Measurements from ENCODE around the gene FAM241B.

The FAM241B gene

GRCh38 chr10:69652111-69652856, 22.2 kb downstream of the FAM241B start:
- Histone ChIP-seq H3K4me3 (ENCODE audit: severe bottlenecking) (no peak overlapping the region), H3K9me3 (ENCODE audit: severe bottlenecking) (no peaks in the 10 kb centered on the region), H3K36me3 (ENCODE audit: low read depth) (no peaks in the 10 kb centered on the region), H3K27ac (ENCODE audit: poor library complexity, severe bottlenecking) (no peak overlapping the region), H3K4me1 (ENCODE audit: insufficient read depth, poor library complexity, severe bottlenecking) (no peaks in the 10 kb centered on the region), H3K27me3 (ENCODE audit: insufficient read depth, poor library complexity, severe bottlenecking) (no peaks in the 10 kb centered on the region)
- DNase-seq (ENCODE audit: low spot score): no peak
- no peak for TF ChIP-seq CTCF (IDR thresholded peaks at IDR 0.05; ENCODE audit: poor library complexity, severe bottlenecking)
- no peak for ATAC-seq (ENCODE audit: low read depth)

- H3K27ac ChIP-seq (ENCODE audit: poor library complexity, severe bottlenecking): no peak overlapping the region
- ATAC-seq (ENCODE audit: low read depth) (no peak), DNase-seq (ENCODE audit: low spot score) (no peak)
- H3K4me1 ChIP-seq (ENCODE audit: insufficient read depth, poor library complexity, severe bottlenecking): no peaks in the 10 kb centered on the region
- H3K36me3 ChIP-seq (ENCODE audit: low read depth): no peaks in the 10 kb centered on the region
- H3K27me3 ChIP-seq (ENCODE audit: insufficient read depth, poor library complexity, severe bottlenecking): no peaks in the 10 kb centered on the region
- no peak overlapping the region for H3K4me3 ChIP-seq (ENCODE audit: severe bottlenecking)
- H3K9me3 ChIP-seq (ENCODE audit: severe bottlenecking): no peaks in the 10 kb centered on the region
- no peak for TF ChIP-seq CTCF (IDR thresholded peaks at IDR 0.05; ENCODE audit: poor library complexity, severe bottlenecking)
Measured at GRCh38 chr10:69652857-69653199, 22.8 kb downstream of the FAM241B start.

GRCh38 chr10:69653561-69653960, 23.5 kb downstream of the FAM241B start:
- ATAC-seq (ENCODE audit: low read depth): no peak
- Histone ChIP-seq H3K4me3 (ENCODE audit: severe bottlenecking) (no peak overlapping the region), H3K27ac (ENCODE audit: poor library complexity, severe bottlenecking) (no peak overlapping the region), H3K27me3 (ENCODE audit: insufficient read depth, poor library complexity, severe bottlenecking) (peaks cover 1% of the 10 kb centered on the region), H3K36me3 (ENCODE audit: low read depth) (no peaks in the 10 kb centered on the region), H3K9me3 (ENCODE audit: severe bottlenecking) (no peaks in the 10 kb centered on the region), H3K4me1 (ENCODE audit: insufficient read depth, poor library complexity, severe bottlenecking) (no peaks in the 10 kb centered on the region)
- no peak for DNase-seq (ENCODE audit: low spot score)
- no peak for TF ChIP-seq CTCF (IDR thresholded peaks at IDR 0.05; ENCODE audit: poor library complexity, severe bottlenecking)

- no peak for TF ChIP-seq CTCF (IDR thresholded peaks at IDR 0.05; ENCODE audit: poor library complexity, severe bottlenecking)
- DNase-seq (ENCODE audit: low spot score): no peak
- H3K9me3 ChIP-seq (ENCODE audit: severe bottlenecking): no peaks in the 10 kb centered on the region
- H3K27ac ChIP-seq (ENCODE audit: poor library complexity, severe bottlenecking): no peak overlapping the region
- ATAC-seq (ENCODE audit: low read depth): no peak
- H3K4me1 ChIP-seq (ENCODE audit: insufficient read depth, poor library complexity, severe bottlenecking): no peaks in the 10 kb centered on the region
- peaks cover 12% of the 10 kb centered on the region for H3K27me3 ChIP-seq (ENCODE audit: insufficient read depth, poor library complexity, severe bottlenecking)
- no peak overlapping the region for H3K4me3 ChIP-seq (ENCODE audit: severe bottlenecking)
- no peaks in the 10 kb centered on the region for H3K36me3 ChIP-seq (ENCODE audit: low read depth)
Measured at GRCh38 chr10:69655124-69655867, 25.2 kb downstream of the FAM241B start.

Data from RWPE2 (cell line).